K562 (cell line): ENCODE data around the gene C4A. TPM values are rescaled to one million over a fixed set of nuclear protein-coding genes. Genes with fewer than 3 reads are reported as not detected.

Experiments used
- ATAC-seq: fragments of 200-7000 bp; cut with Tn5 transposase; 3 replicates; pipeline ENCODE4 v1.9.1; 2020; ENCODE audit warnings: moderate library complexity
- BruUV-seq: library from RNA; stranded (reverse); fragments of 400-500 nt; replicated peaks from 2 replicates; lab custom pipeline; 2021; lab: Mats Ljungman, UMichigan
- CTCF ChIA-PET: fragments of 300-600 bp; formaldehyde crosslinking; extraction: SDS; loops from one replicate; lab custom pipeline; 2021; ENCODE audit warnings: low intra/inter-chr PET ratio; lab: Yijun Ruan, JAX
- POLR2A ChIA-PET: fragments of 300-600, 350-650 bp; sonication (Branson Sonifier 250); formaldehyde crosslinking; extraction: SDS; loops from one replicate; lab custom pipeline; 2021; ENCODE audit warnings: antibody characterized with exemption, inconsistent platforms; lab: Yijun Ruan, JAX
- DNase-seq, 4 experiments: peaks; one replicate each; pipeline versions ENCODE4 v3.0.0 to v3.0.0-alpha.2; 2011 to 2018; ENCODE audit warnings: low spot score in 3 of 4, mixed read lengths in 3 of 4; ENCODE audit errors: extremely low read depth in 1 of 4
- FAIRE-seq: peaks from 2 replicates; lab custom pipeline; 2011; peaks lifted over from hg19 to GRCh38; lab: Jason Lieb, UNC
- H2AFZ ChIP-seq: 2 replicates; pipeline ENCODE4 v1.6.0; 2011; ENCODE audit warnings: low read depth, low read length, control low read depth, inconsistent platforms
- H3K27ac ChIP-seq: fragments of 200-600 bp; 3 replicates; pipeline ENCODE4 v1.8.0; 2011; ENCODE audit warnings: low read depth, mild to moderate bottlenecking, control low read depth, inconsistent platforms, low read length, moderate library complexity, mixed read lengths; ENCODE audit errors: extremely low read depth
- H3K27me3 ChIP-seq, 2 experiments: fragments of 300-600 bp in 1 of 2; 2 replicates in 1 of 2; 3 replicates in 1 of 2; pipeline versions ENCODE4 v1.6.0 to v1.8.0; 2011; ENCODE audit warnings: inconsistent platforms in 2 of 2, low read length in 2 of 2, mild to moderate bottlenecking in 1 of 2, mixed read lengths in 1 of 2, moderate library complexity in 1 of 2; ENCODE audit not compliant: control insufficient read depth in 2 of 2, insufficient read depth in 2 of 2
- H3K36me3 ChIP-seq: fragments of 300-600 bp; 3 replicates; pipeline ENCODE4 v1.8.0; 2011; ENCODE audit warnings: mild to moderate bottlenecking, low read length, inconsistent platforms; ENCODE audit not compliant: control insufficient read depth, insufficient read depth
- H3K4me1 ChIP-seq, 2 experiments: fragments of 200-600 bp in 1 of 2; replicated peaks in 1 of 2; 2 replicates in 1 of 2; 3 replicates in 1 of 2; pipeline versions ENCODE4 v1.5.1 to v1.8.0; 2011; ENCODE audit warnings: inconsistent platforms in 2 of 2, low read length in 2 of 2, mild to moderate bottlenecking in 1 of 2, mixed read lengths in 1 of 2, moderate library complexity in 1 of 2; ENCODE audit not compliant: control insufficient read depth in 2 of 2, insufficient read depth in 2 of 2
- H3K4me2 ChIP-seq: 2 replicates; pipeline ENCODE4 v1.6.1; 2011; ENCODE audit warnings: low read length, control low read depth, inconsistent platforms, mixed read lengths; ENCODE audit not compliant: insufficient read depth
- H3K4me3 ChIP-seq: fragments of 200-600 bp; sonication (generic), shearing (Covaris generic); 2 replicates; pipeline ENCODE4 v1.5.1; 2016; ENCODE audit warnings: control low read depth, inconsistent platforms
- H3K79me2 ChIP-seq: fragments of 200-600 bp; 3 replicates; pipeline ENCODE4 v1.8.0; 2011; ENCODE audit warnings: low read length, inconsistent platforms; ENCODE audit not compliant: control insufficient read depth, insufficient read depth
- H3K9ac ChIP-seq, 2 experiments: 2 replicates each; pipeline versions ENCODE4 v1.6.0 to v1.6.1; 2011; ENCODE audit warnings: low read depth in 2 of 2, low read length in 2 of 2, control low read depth in 1 of 2, inconsistent platforms in 1 of 2, mild to moderate bottlenecking in 1 of 2, mixed read lengths in 1 of 2; ENCODE audit not compliant: insufficient read depth in 1 of 2
- H3K9me1 ChIP-seq: one replicate; pipeline ENCODE4 v1.6.0; 2011; ENCODE audit warnings: inconsistent platforms, mild to moderate bottlenecking, low read length, moderate library complexity; ENCODE audit not compliant: control insufficient read depth, insufficient read depth
- H3K9me3 ChIP-seq: replicated peaks from 2 replicates; pipeline ENCODE4 v1.5.1; 2011; ENCODE audit warnings: low read depth, low read length, inconsistent platforms; ENCODE audit not compliant: control insufficient read depth, insufficient read depth
- H4K20me1 ChIP-seq: replicated peaks from 2 replicates; pipeline ENCODE4 v1.6.1; 2011; ENCODE audit warnings: low read length, inconsistent platforms, mixed read lengths; ENCODE audit not compliant: control insufficient read depth, insufficient read depth
- ATF1 ChIP-seq, 2 experiments: fragments of 450-650 bp in 1 of 2; IDR thresholded peaks; 2 replicates each; pipeline ENCODE4 v1.6.1; 2016; ENCODE audit warnings: missing compliant biosample characterization in 1 of 2, missing genetic modification characterization in 1 of 2
- CSDE1 ChIP-seq, 2 experiments: fragments of 450-650 bp; IDR thresholded peaks; 2 replicates each; pipeline ENCODE4 v1.6.1; 2016; ENCODE audit warnings: mild to moderate bottlenecking in 1 of 2
- CTCFL ChIP-seq: IDR thresholded peaks from 2 replicates; pipeline ENCODE4 v1.6.1; 2011; ENCODE audit warnings: borderline replicate concordance, low read depth, mild to moderate bottlenecking, moderate library complexity, low read length; ENCODE audit not compliant: insufficient read depth, poor library complexity, severe bottlenecking
- NONO ChIP-seq, 2 experiments: fragments of 200-400 bp in 1 of 2; fragments of 450-650 bp in 1 of 2; formaldehyde crosslinking in 1 of 2; IDR thresholded peaks; 2 replicates each; pipeline ENCODE4 v1.6.1; 2017; ENCODE audit warnings: low read depth in 2 of 2, mild to moderate bottlenecking in 2 of 2, moderate library complexity in 2 of 2, low read length in 1 of 2
- TAF7 ChIP-seq: fragments of 450-650 bp; IDR thresholded peaks from 2 replicates; pipeline ENCODE4 v1.6.1; 2016; ENCODE audit warnings: missing genetic modification characterization, missing compliant biosample characterization
- TCF7L2 ChIP-seq: fragments of 150-350 bp; IDR thresholded peaks from 2 replicates; pipeline ENCODE4 v1.6.1; 2016; ENCODE audit warnings: low read depth, mild to moderate bottlenecking, low read length, moderate library complexity
- ZBTB2 ChIP-seq: fragments of 450-650 bp; IDR thresholded peaks from 2 replicates; pipeline ENCODE4 v1.6.1; 2016; ENCODE audit warnings: antibody characterized with exemption
- ZFP36 ChIP-seq: fragments of 150-350 bp; IDR thresholded peaks from 2 replicates; pipeline ENCODE4 v1.6.1; 2018; ENCODE audit warnings: low read length, low read depth; ENCODE audit not compliant: partially characterized antibody
- ZNF133 ChIP-seq: fragments of 250-450 bp; sonication (Bioruptor Pico); IDR thresholded peaks from 2 replicates; pipeline ENCODE4 v1.4.0; 2020; ENCODE audit warnings: mild to moderate bottlenecking
- ZNF146 ChIP-seq: IDR thresholded peaks from one replicate; pipeline ENCODE4 v1.6.1; 2018; ENCODE audit warnings: missing compliant biosample characterization; ENCODE audit not compliant: unreplicated experiment
- WGBS: fragments of 100-300 bp; shearing (Covaris generic); methylation state at CpG from one replicate; pipeline ENCODE4 v1.1.6; 2016; ENCODE audit warnings: low coverage, mixed read lengths; ENCODE audit not compliant: insufficient coverage; ENCODE audit errors: missing lambda C conversion rate; 5-methylcytosine and 5-hydroxymethylcytosine counted together
- in situ Hi-C: fragments of 300-500 bp; cut with MboI; formaldehyde crosslinking; loops from 4 replicates; pipeline ENCODE4 v1.15.0; 2018; ENCODE audit warnings: inconsistent platforms, mixed read lengths
- intact Hi-C: fragments of 100-400 bp; cut with micrococcal nuclease; formaldehyde crosslinking; loops from 2 replicates; pipeline ENCODE4 v1.14.2; 2022
- polyA plus RNA-seq, 8 experiments: library from polyadenylated mRNA; depleted of rRNA in 4 of 8; stranded (reverse) in 5 of 8; unstranded in 3 of 8; fragments of >200 nt; fragmentation: Nextera tagmentation in 2 of 8; fragmentation: Illumina TruSeq in 1 of 8; extraction: Ambion mirVana in 2 of 8; extraction: Trizol in 1 of 8; gene quantifications; 2 replicates each; pipeline versions ENCODE4 v1.2.1 to v1.2.3, GENCODE V29; 2011 to 2014; ENCODE audit warnings: inconsistent platforms in 1 of 8, missing spikeins in 1 of 8
- total RNA-seq, 7 experiments: library from RNA; depleted of rRNA in 6 of 7; stranded (reverse); fragments of >200 nt in 6 of 7; fragmentation: Illumina TruSeq in 2 of 7; extraction: Trizol in 2 of 7; gene quantifications; 2 replicates each; pipeline versions ENCODE4 v1.2.1 to v1.2.3, GENCODE V29; 2011 to 2021; ENCODE audit warnings: low replicate concordance in 1 of 7
- TF ChIP-seq, protein P1 (sequence below), 2 experiments: fragments of 450-650 bp in 1 of 2; sonication (generic) in 1 of 2; formaldehyde crosslinking in 1 of 2; IDR thresholded peaks in 1 of 2; conservative IDR thresholded peaks in 1 of 2; 2 replicates each; pipeline versions ENCODE4 v1.6.1 to v1.8.1; 2016 to 2023; ENCODE audit warnings: mild to moderate bottlenecking in 2 of 2, moderate library complexity in 2 of 2, inconsistent platforms in 1 of 2, missing genetic modification reagents in 1 of 2

C4A gene
- total and polyA plus RNA-seq, 9 of the 15 experiments (the other 6 are each of a cell fraction or from before 2014, with no cell fraction given) = 0.27 to 7.6 (median 5.0) TPM

DNA sequence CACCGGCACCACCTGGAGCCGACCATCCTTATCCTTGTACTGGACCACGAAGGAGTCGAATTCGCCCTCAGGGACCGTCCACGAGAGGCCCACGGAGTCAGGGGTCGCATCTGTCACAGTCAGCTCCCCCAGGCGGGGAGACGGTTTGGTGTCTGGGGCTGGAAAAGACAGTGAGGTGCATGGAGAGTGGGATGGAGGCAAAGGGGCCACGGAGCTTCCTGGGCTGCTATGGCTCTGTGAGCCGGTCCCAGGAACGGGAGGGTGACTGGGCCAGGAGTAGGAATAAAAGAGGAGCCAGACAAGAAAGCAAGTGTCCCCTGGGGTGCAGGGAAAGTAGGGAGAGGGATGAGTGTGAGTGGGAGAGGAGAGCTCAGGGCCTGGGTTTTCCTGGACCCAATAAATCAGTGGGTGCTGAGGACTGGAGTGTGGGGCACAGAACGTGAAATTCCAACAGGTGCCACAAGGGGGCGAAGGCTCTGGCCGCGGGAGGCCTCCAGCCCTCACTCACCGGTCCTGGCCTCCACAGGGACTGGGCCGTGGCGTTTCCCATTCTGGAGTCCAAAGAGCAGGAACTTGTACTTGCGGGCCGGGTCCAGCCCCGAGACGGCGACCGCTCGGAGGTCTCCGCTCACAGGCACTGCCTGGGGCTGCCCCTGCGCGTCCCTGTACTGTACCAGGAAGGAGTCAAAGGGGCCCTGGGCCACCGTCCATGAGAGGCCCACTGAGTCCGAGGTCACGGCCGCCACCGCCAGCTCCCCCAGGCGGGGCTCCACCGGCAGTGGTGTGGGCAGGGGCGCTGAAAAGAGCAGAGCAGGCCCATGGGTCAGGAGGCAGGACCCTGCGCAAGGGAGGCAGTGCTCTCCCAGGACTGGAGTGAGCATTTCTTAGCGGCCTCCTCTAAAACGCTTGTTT, 66.3 kb downstream of the C4A start:
- no peaks in the 10 kb centered on the region for H3K9me3 ChIP-seq
- peak overlapping the region; percentile 39; the same call in 1 of the 2 replicates for H3K4me2 ChIP-seq
- ChIA-PET CTCF (interaction anchor here (0.6 kb wide), 1 partner anchor 176 kb away, joined by 3 read pairs; the partner anchor contains the start of gene NOTCH4), POLR2A (interaction anchor here (0.6 to 1.6 kb wide), 10 partner anchors 9 to 1203 kb away, joined by 3 to 6 read pairs (median 4); no protein-coding TSS in a partner anchor)
- H3K27me3 ChIP-seq = no peaks in the 10 kb centered on the region
- WGBS = 40% methylated on average over 42 of the region's 42 CpGs
- intact Hi-C loops (no loop called here), in situ Hi-C loops (loop anchor here (10.0 kb wide), 1 partner anchor 93 kb away; the partner anchor contains the start of genes NELFE and SKIC2)
- H3K79me2 ChIP-seq = peaks cover 2% of the 10 kb centered on the region; the same call in 1 of the 3 replicates
- H3K4me1 ChIP-seq = peaks cover 31 to 55% of the 10 kb centered on the region in 2 experiments
- peak; percentile 80 for ATAC-seq
- peak; percentile 91 for FAIRE-seq
- peak overlapping the region; percentile 54; the same call in 1 of the 3 replicates for H3K27ac ChIP-seq
- H2AFZ ChIP-seq = peak overlapping the region; percentile 98
- BruUV-seq = no TSS peak
- H3K9me1 ChIP-seq = peaks cover 6% of the 10 kb centered on the region
- H3K36me3 ChIP-seq = no peaks in the 10 kb centered on the region
- no peaks in the 10 kb centered on the region for H4K20me1 ChIP-seq
- H3K4me3 ChIP-seq = no peak overlapping the region
- H3K9ac ChIP-seq = peak overlapping the region; percentile 45 to 85; a peak in 3 of 4 replicates
- peak; percentile 80 to 90 (median 86) for DNase-seq
- peak; percentile 61; the same call in 1 of the 2 replicates for TF ChIP-seq ZNF133
- TF ChIP-seq CTCFL = peak; percentile 10
- TF ChIP-seq ZBTB2 = 0 out of 2 replicates have a peak, but pooled peaks have one; percentile 22
- TF ChIP-seq ZNF146 (CRISPR knock-in tag) = peak; percentile 3
- TF ChIP-seq, protein P1, sequence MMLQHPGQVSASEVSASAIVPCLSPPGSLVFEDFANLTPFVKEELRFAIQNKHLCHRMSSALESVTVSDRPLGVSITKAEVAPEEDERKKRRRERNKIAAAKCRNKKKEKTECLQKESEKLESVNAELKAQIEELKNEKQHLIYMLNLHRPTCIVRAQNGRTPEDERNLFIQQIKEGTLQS (IDR thresholded peaks at IDR 0.05) = no peak
- TF ChIP-seq, protein P1 (CRISPR knock-in tag; conservative IDR thresholded peaks at IDR 0.05) = peak; percentile 54; the same call in 1 of the 2 replicates
- TF ChIP-seq NONO (IDR thresholded peaks at IDR 0.05; ENCODE audit: low read depth in 2 of 2, low read length in 1 of 2) = 0 out of 4 replicates have a peak, but pooled peaks of 1 of the 2 experiments have one; percentile 19
- no peak for TF ChIP-seq TAF7
- no peak for TF ChIP-seq ATF1 (CRISPR knock-in tag; IDR thresholded peaks at IDR 0.05)
- peak; percentile 43 for TF ChIP-seq ATF1 (tag; IDR thresholded peaks at IDR 0.05)
- peak; percentile 28 for TF ChIP-seq ZFP36
- no peak for TF ChIP-seq CSDE1 (IDR thresholded peaks at IDR 0.05)
- TF ChIP-seq TCF7L2 = no peak
